ENCODE data around the gene GNAI2. TPM values are rescaled to one million over a fixed set of nuclear protein-coding genes. Genes with fewer than 3 reads are reported as not detected.
"Not testable (repeated sequence)": the region's sequence is repeated elsewhere in the genome, so short reads cannot be mapped to it uniquely, and the experiment has no call there.

GNAI2 gene
- total RNA-seq, 1 donor from 2014 or later, result 1,142 TPM

- no peak for DNase-seq (ENCODE audit: extremely low read depth, low read depth, low spot score)
Observed at GRCh38 chr3:50262778-50263177, 26.8 kb downstream of the GNAI2 start.

- DNase-seq (ENCODE audit: extremely low read depth, low read depth, low spot score), result no peak
Observed at GRCh38 chr3:50263478-50264382, 27.7 kb downstream of the GNAI2 start.

GRCh38 chr3:50264383-50264963, 28.5 kb downstream of the GNAI2 start:
- no peak for DNase-seq (ENCODE audit: extremely low read depth, low read depth, low spot score)

- DNase-seq (ENCODE audit: extremely low read depth, low read depth, low spot score), result no peak
Observed at GRCh38 chr3:50264964-50265485, 29.0 kb downstream of the GNAI2 start.

GRCh38 chr3:50265571-50265970, 29.6 kb downstream of the GNAI2 start:
- no peak for DNase-seq (ENCODE audit: extremely low read depth, low read depth, low spot score)

GRCh38 chr3:50266017-50266416, 30.0 kb downstream of the GNAI2 start:
- DNase-seq (ENCODE audit: extremely low read depth, low read depth, low spot score), result no peak

GRCh38 chr3:50266836-50267235, 30.8 kb downstream of the GNAI2 start:
- no peak for DNase-seq (ENCODE audit: extremely low read depth, low read depth, low spot score)

GRCh38 chr3:50267280-50267913, 31.4 kb downstream of the GNAI2 start:
- no peak for DNase-seq (ENCODE audit: extremely low read depth, low read depth, low spot score)

- DNase-seq (ENCODE audit: extremely low read depth, low read depth, low spot score), result no peak
Observed at GRCh38 chr3:50268276-50268675, 32.3 kb downstream of the GNAI2 start.

- DNase-seq (ENCODE audit: extremely low read depth, low read depth, low spot score), result no peak
Observed at GRCh38 chr3:50268703-50269451, 32.9 kb downstream of the GNAI2 start, which contains the start of gene SEMA3B. TSS of gene SEMA3B (plus strand) at chr3:50269147. CDS start at chr3:50269241, 94 bp downstream.

GRCh38 chr3:50269460-50269859, 33.5 kb downstream of the GNAI2 start:
- no peak for DNase-seq (ENCODE audit: extremely low read depth, low read depth, low spot score)

- DNase-seq (ENCODE audit: extremely low read depth, low read depth, low spot score), result no peak
Observed at GRCh38 chr3:50269977-50270413, 34.0 kb downstream of the GNAI2 start.

- DNase-seq (ENCODE audit: extremely low read depth, low read depth, low spot score), result no peak
Observed at GRCh38 chr3:50270422-50271224, 34.6 kb downstream of the GNAI2 start.

GRCh38 chr3:50271314-50271936, 35.4 kb downstream of the GNAI2 start:
- no peak for DNase-seq (ENCODE audit: extremely low read depth, low read depth, low spot score)

- not testable (repeated sequence) for DNase-seq (ENCODE audit: extremely low read depth, low read depth, low spot score)
Observed at GRCh38 chr3:50272538-50272910, 36.5 kb downstream of the GNAI2 start.

GRCh38 chr3:50272911-50273688, 37.1 kb downstream of the GNAI2 start:
- no peak for DNase-seq (ENCODE audit: extremely low read depth, low read depth, low spot score)

- no peak for DNase-seq (ENCODE audit: extremely low read depth, low read depth, low spot score)
Observed at GRCh38 chr3:50273689-50274065, 37.7 kb downstream of the GNAI2 start.

- DNase-seq (ENCODE audit: extremely low read depth, low read depth, low spot score), result no peak
Observed at GRCh38 chr3:50274371-50275104, 38.5 kb downstream of the GNAI2 start.
